ENCODE results near the gene LENEP. TPM values are rescaled to one million over a fixed set of nuclear protein-coding genes. Genes with fewer than 3 reads are reported as not detected.
A peak's percentile ranks its signal among the peaks of the same experiment; 100 is the strongest.

The LENEP gene
- total RNA-seq, 4 donors from 2014 or later: not detected

GRCh38 chr1:155001675-155002463 is 8.5 kb downstream of the LENEP start:
- ATAC-seq (ENCODE audit: low FRiP score) (peak; percentile 79), DNase-seq (ENCODE audit: low spot score) (peak; percentile 97)
- TF ChIP-seq CTCF (IDR thresholded peaks at IDR 0.05): no peak

- peak; percentile 1 for ATAC-seq (ENCODE audit: low FRiP score)
- no peak for DNase-seq (ENCODE audit: low spot score)
- TF ChIP-seq CTCF (IDR thresholded peaks at IDR 0.05): no peak
Measured at GRCh38 chr1:155002464-155003226, 9.3 kb downstream of the LENEP start, which contains the start of gene ZBTB7B. ZBTB7B (plus strand) TSS chr1:155002802; CDS start chr1:155014661, 11,859 bp downstream.

GRCh38 chr1:155003227-155003765 is 9.9 kb downstream of the LENEP start:
- TF ChIP-seq CTCF (IDR thresholded peaks at IDR 0.05): no peak
- ATAC-seq (ENCODE audit: low FRiP score) (no peak), DNase-seq (ENCODE audit: low spot score) (no peak)

GRCh38 chr1:155003766-155004351 is 10.5 kb downstream of the LENEP start:
- ATAC-seq (ENCODE audit: low FRiP score) (peak; percentile 3), DNase-seq (ENCODE audit: low spot score) (no peak)
- TF ChIP-seq CTCF (IDR thresholded peaks at IDR 0.05): no peak

- ATAC-seq (ENCODE audit: low FRiP score) (no peak), DNase-seq (ENCODE audit: low spot score) (no peak)
- no peak for TF ChIP-seq CTCF (IDR thresholded peaks at IDR 0.05)
Measured at GRCh38 chr1:155004352-155005075, 11.1 kb downstream of the LENEP start.
